H9 (cell line): ENCODE data around the gene SP4. TPM values are rescaled to one million over a fixed set of nuclear protein-coding genes. Genes with fewer than 3 reads are reported as not detected.

Experiments
- DNase-seq: peaks from one replicate; pipeline ENCODE4 v3.0.0-alpha.2; 2017
- H2AFZ ChIP-seq: one replicate; pipeline ENCODE4 v1.6.1; 2013; ENCODE audit warnings: mild to moderate bottlenecking, low read length, control low read depth, moderate library complexity
- H2AK5ac ChIP-seq: 2 replicates; pipeline ENCODE4 v1.6.1; 2013; ENCODE audit warnings: low read length, control low read depth, mixed read lengths; ENCODE audit not compliant: insufficient read length
- H2BK120ac ChIP-seq: one replicate; pipeline ENCODE4 v1.6.1; 2013; ENCODE audit warnings: low read depth, mild to moderate bottlenecking, low read length, control low read depth, inconsistent platforms; ENCODE audit not compliant: poor library complexity, severe bottlenecking
- H2BK12ac ChIP-seq: 2 replicates; pipeline ENCODE4 v1.6.1; 2013; ENCODE audit warnings: low read length, control low read depth, mixed read lengths, low read depth; ENCODE audit not compliant: insufficient read length
- H2BK15ac ChIP-seq: 2 replicates; pipeline ENCODE4 v1.6.1; 2013; ENCODE audit warnings: low read depth, low read length, control low read depth
- H2BK20ac ChIP-seq: one replicate; pipeline ENCODE4 v1.6.1; 2013; ENCODE audit warnings: low read depth, mild to moderate bottlenecking, low read length, control low read depth, inconsistent platforms; ENCODE audit not compliant: poor library complexity, severe bottlenecking
- H2BK5ac ChIP-seq: 2 replicates; pipeline ENCODE4 v1.6.1; 2013; ENCODE audit warnings: low read length, control low read depth, mixed read lengths; ENCODE audit not compliant: insufficient read length
- H3K14ac ChIP-seq: 2 replicates; pipeline ENCODE4 v1.6.1; 2013; ENCODE audit warnings: low read length, control low read depth; ENCODE audit not compliant: insufficient read depth
- H3K18ac ChIP-seq: 2 replicates; pipeline ENCODE4 v1.6.1; 2013; ENCODE audit warnings: low read depth, mild to moderate bottlenecking, mixed read lengths, low read length, control low read depth; ENCODE audit not compliant: insufficient read length
- H3K23ac ChIP-seq: 2 replicates; pipeline ENCODE4 v1.6.1; 2013; ENCODE audit warnings: low read length, control low read depth, mixed read lengths, low read depth; ENCODE audit not compliant: insufficient read length
- H3K23me2 ChIP-seq: 2 replicates; pipeline ENCODE4 v1.6.1; 2013; ENCODE audit warnings: low read depth, mild to moderate bottlenecking, mixed read lengths, low read length, control low read depth; ENCODE audit not compliant: insufficient read length, poor library complexity, severe bottlenecking
- H3K27ac ChIP-seq: 2 replicates; pipeline ENCODE4 v1.5.1; 2013; ENCODE audit warnings: low read length, control low read depth, mixed read lengths, low read depth; ENCODE audit not compliant: insufficient read length
- H3K27me3 ChIP-seq: 2 replicates; pipeline ENCODE4 v1.6.1; 2013; ENCODE audit warnings: low read length, control low read depth, inconsistent platforms; ENCODE audit not compliant: insufficient read depth
- H3K4ac ChIP-seq: 2 replicates; pipeline ENCODE4 v1.6.1; 2013; ENCODE audit warnings: low read depth, mild to moderate bottlenecking, control low read depth, inconsistent platforms, low read length, moderate library complexity
- H3K4me1 ChIP-seq: 2 replicates; pipeline ENCODE4 v1.6.1; 2013; ENCODE audit warnings: low read length, control low read depth, inconsistent platforms; ENCODE audit not compliant: insufficient read depth
- H3K4me2 ChIP-seq: 2 replicates; pipeline ENCODE4 v1.6.1; 2013; ENCODE audit warnings: low read length, control low read depth, mixed read lengths; ENCODE audit not compliant: insufficient read length, insufficient read depth
- H3K56ac ChIP-seq: 2 replicates; pipeline ENCODE4 v1.6.1; 2013; ENCODE audit warnings: low read depth, mild to moderate bottlenecking, mixed read lengths, low read length, control low read depth; ENCODE audit not compliant: insufficient read length
- H3K79me1 ChIP-seq: 2 replicates; pipeline ENCODE4 v1.6.1; 2013; ENCODE audit warnings: low read depth, mild to moderate bottlenecking, moderate library complexity, low read length, control low read depth, inconsistent platforms; ENCODE audit not compliant: insufficient read depth, poor library complexity, severe bottlenecking
- H3K79me2 ChIP-seq: 2 replicates; pipeline ENCODE4 v1.6.1; 2013; ENCODE audit warnings: low read length, control low read depth, inconsistent platforms; ENCODE audit not compliant: insufficient read depth
- H3K9ac ChIP-seq: 2 replicates; pipeline ENCODE4 v1.6.1; 2013; ENCODE audit warnings: low read length, control low read depth, mixed read lengths; ENCODE audit not compliant: insufficient read length; ENCODE audit errors: extremely low read depth
- H3K9me3 ChIP-seq: one replicate; pipeline ENCODE4 v1.6.1; 2013; ENCODE audit warnings: low read depth, low read length, inconsistent platforms; ENCODE audit not compliant: control insufficient read depth
- H3T11ph ChIP-seq: one replicate; pipeline ENCODE4 v1.6.1; 2013; ENCODE audit warnings: mild to moderate bottlenecking, low read length, control low read depth, inconsistent platforms
- H4K20me1 ChIP-seq: one replicate; pipeline ENCODE4 v1.6.1; 2013; ENCODE audit not compliant: control insufficient read depth, insufficient read length, insufficient read depth
- H4K5ac ChIP-seq: 2 replicates; pipeline ENCODE4 v1.6.1; 2013; ENCODE audit warnings: low read depth, mild to moderate bottlenecking, mixed read lengths, low read length, control low read depth; ENCODE audit not compliant: insufficient read length
- H4K8ac ChIP-seq: replicated peaks from 2 replicates; pipeline ENCODE4 v1.6.1; 2013; ENCODE audit warnings: low read length, control low read depth, mixed read lengths, low read depth; ENCODE audit not compliant: insufficient read length
- H4K91ac ChIP-seq: 2 replicates; pipeline ENCODE4 v1.6.1; 2013; ENCODE audit warnings: low read depth, mild to moderate bottlenecking, moderate library complexity, mixed read lengths, low read length, control low read depth; ENCODE audit not compliant: insufficient read length
- H3K27ac Mint-ChIP-seq, 3 experiments: 2 replicates in 2 of 3; 3 replicates in 1 of 3; pipeline ENCODE4 v1.8.0; 2020 to 2021; ENCODE audit warnings: mixed read lengths in 3 of 3, mild to moderate bottlenecking in 1 of 3, moderate library complexity in 1 of 3
- H3K27me3 Mint-ChIP-seq: 2 replicates; pipeline ENCODE4 v1.8.0; 2021; ENCODE audit warnings: low read depth, mild to moderate bottlenecking, moderate library complexity, mixed read lengths
- H3K36me3 Mint-ChIP-seq, 3 experiments: 2 replicates in 2 of 3; 3 replicates in 1 of 3; pipeline ENCODE4 v1.8.0; 2020 to 2021; ENCODE audit warnings: low read depth in 3 of 3, mixed read lengths in 3 of 3; ENCODE audit not compliant: insufficient read depth in 1 of 3
- H3K4me1 Mint-ChIP-seq, 2 experiments: 2 replicates each; pipeline ENCODE4 v1.8.0; 2020; ENCODE audit warnings: mixed read lengths in 2 of 2
- H3K4me3 Mint-ChIP-seq, 2 experiments: 2 replicates in 1 of 2; 3 replicates in 1 of 2; pipeline ENCODE4 v1.8.0; 2020 to 2021; ENCODE audit warnings: mild to moderate bottlenecking in 2 of 2, mixed read lengths in 2 of 2, moderate library complexity in 1 of 2
- H3K9me3 Mint-ChIP-seq, 2 experiments: 2 replicates in 1 of 2; 3 replicates in 1 of 2; pipeline ENCODE4 v1.8.0; 2020; ENCODE audit warnings: mild to moderate bottlenecking in 2 of 2, mixed read lengths in 2 of 2, moderate library complexity in 1 of 2
- WGBS: extraction: QIAGEN DNeasy Blood & Tissue Kit; methylation state at CpG from one replicate; pipeline ENCODE4 v1.1.7; 2013; ENCODE audit warnings: missing lambda C conversion rate, low lambda C conversion rate, mixed read lengths; ENCODE audit not compliant: insufficient read length; ENCODE audit errors: extremely low coverage; 5-methylcytosine and 5-hydroxymethylcytosine counted together
- total RNA-seq: library from RNA; stranded (reverse); gene quantifications from 2 replicates; pipeline ENCODE4 v1.2.1, GENCODE V29; 2021
- TF ChIP-seq, protein P1 (sequence below): fragments of 200-600 bp; sonication (generic); conservative IDR thresholded peaks from 3 replicates; pipeline ENCODE4 v1.8.0; 2021; ENCODE audit warnings: antibody characterized with exemption, mild to moderate bottlenecking

Gene SP4
- total RNA-seq, 1 experiment from 2014 or later: 19.4 TPM

DNA sequence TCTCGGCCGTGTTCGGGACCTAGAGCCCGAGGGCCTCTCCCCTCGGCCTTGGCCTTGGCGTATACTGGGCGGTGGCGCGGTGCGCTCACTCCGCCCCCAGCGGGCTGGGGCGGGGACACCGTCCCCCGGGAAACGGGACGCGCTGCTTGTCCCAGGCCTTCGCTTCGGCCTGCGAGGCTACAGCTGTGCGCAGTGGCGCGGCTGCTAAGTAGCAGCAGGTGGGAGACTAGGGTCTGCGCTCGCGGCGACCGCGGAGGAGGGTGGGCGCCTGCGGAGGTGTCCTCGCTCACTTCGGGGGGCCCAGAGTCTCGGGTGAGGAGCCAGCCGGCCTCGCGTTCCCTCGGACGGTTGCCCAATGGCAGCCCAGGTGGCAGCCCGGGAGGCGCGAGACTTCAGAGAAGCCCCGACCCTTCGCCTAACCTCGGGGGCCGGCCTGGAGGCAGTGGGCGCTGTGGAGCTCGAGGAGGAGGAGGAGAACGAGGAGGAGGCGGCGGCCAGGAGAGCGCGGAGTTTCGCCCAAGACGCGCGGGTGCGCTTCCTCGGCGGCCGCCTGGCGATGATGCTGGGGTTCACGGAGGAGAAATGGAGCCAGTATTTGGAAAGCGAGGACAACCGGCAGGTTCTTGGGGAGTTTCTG, 115.1 kb downstream of the SP4 start, which contains the start of gene DNAH11:
DNAH11 (plus strand) TSS at position 149 of the 637 bp plus-strand sequence; CDS start at position 356, 207 bp downstream.
- Histone ChIP-seq H3K4me2 (peak within 1 kb of the TSS; percentile 86), H3K4ac (no peak within 1 kb of the TSS), H2AK5ac (no peak within 1 kb of the TSS), H2BK20ac (no peak within 1 kb of the TSS), H4K8ac (no peak within 1 kb of the TSS), H3K56ac (no peak within 1 kb of the TSS), H3T11ph (no peak within 1 kb of the TSS), H3K23me2 (peaks cover 13% of the 10 kb centered on the region), H3K4me1 (peaks cover 9% of the 10 kb centered on the region), H2BK5ac (no peak within 1 kb of the TSS), H3K18ac (no peak within 1 kb of the TSS), H3K79me2 (no peaks in the 10 kb centered on the region), H2BK15ac (no peak within 1 kb of the TSS), H2AFZ (peak within 1 kb of the TSS; percentile 18), H3K27me3 (no peaks in the 10 kb centered on the region; the same call in 1 of the 2 replicates), H2BK120ac (no peak within 1 kb of the TSS), H2BK12ac (no peak within 1 kb of the TSS), H4K5ac (no peak within 1 kb of the TSS), H3K23ac (no peak within 1 kb of the TSS), H3K14ac (peak within 1 kb of the TSS; percentile 10; the same call in 1 of the 2 replicates), H4K20me1 (no peaks in the 10 kb centered on the region), H4K91ac (no peak within 1 kb of the TSS), H3K9me3 (no peaks in the 10 kb centered on the region), H3K27ac (no peak within 1 kb of the TSS), H3K79me1 (no peaks in the 10 kb centered on the region), H3K9ac (peak within 1 kb of the TSS; percentile 43)
- Mint-ChIP-seq H3K27ac (no peak within 1 kb of the TSS; a peak in 1 of 7 replicates), H3K27me3 (peaks cover 36% of the 10 kb centered on the region), H3K36me3 (no peaks in the 10 kb centered on the region; a peak in 2 of 7 replicates), H3K9me3 (no peaks in the 10 kb centered on the region), H3K4me3 (peak within 1 kb of the TSS; percentile 76 to 91), H3K4me1 (peaks cover 39 to 48% of the 10 kb centered on the region in 2 experiments)
- TF ChIP-seq, protein P1, sequence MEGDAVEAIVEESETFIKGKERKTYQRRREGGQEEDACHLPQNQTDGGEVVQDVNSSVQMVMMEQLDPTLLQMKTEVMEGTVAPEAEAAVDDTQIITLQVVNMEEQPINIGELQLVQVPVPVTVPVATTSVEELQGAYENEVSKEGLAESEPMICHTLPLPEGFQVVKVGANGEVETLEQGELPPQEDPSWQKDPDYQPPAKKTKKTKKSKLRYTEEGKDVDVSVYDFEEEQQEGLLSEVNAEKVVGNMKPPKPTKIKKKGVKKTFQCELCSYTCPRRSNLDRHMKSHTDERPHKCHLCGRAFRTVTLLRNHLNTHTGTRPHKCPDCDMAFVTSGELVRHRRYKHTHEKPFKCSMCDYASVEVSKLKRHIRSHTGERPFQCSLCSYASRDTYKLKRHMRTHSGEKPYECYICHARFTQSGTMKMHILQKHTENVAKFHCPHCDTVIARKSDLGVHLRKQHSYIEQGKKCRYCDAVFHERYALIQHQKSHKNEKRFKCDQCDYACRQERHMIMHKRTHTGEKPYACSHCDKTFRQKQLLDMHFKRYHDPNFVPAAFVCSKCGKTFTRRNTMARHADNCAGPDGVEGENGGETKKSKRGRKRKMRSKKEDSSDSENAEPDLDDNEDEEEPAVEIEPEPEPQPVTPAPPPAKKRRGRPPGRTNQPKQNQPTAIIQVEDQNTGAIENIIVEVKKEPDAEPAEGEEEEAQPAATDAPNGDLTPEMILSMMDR: no peak; the same call in 2 of the 3 replicates
- peak; percentile 86 for DNase-seq
- WGBS: no CpG with 5 or more reads among the region's 66 CpGs
